A549 (cell line): ENCODE results near the gene IL9. TPM values are rescaled to one million over a fixed set of nuclear protein-coding genes. Genes with fewer than 3 reads are reported as not detected.

Source experiments
- ATAC-seq, 2 experiments: fragments of 200-7000 bp in 1 of 2; fragments of >200 bp in 1 of 2; cut with Nextera tagmentation in 1 of 2; cut with Tn5 transposase in 1 of 2; 3 replicates each; pipeline versions ENCODE4 v1.8.0 to v1.9.1; 2018 to 2020; ENCODE audit warnings: mild to moderate bottlenecking in 1 of 2, moderate library complexity in 1 of 2
- CTCF ChIA-PET: fragments of 300-600 bp; sonication (Branson Sonifier 250); formaldehyde crosslinking; extraction: SDS; loops from one replicate; lab custom pipeline; 2021; ENCODE audit warnings: antibody characterized with exemption, inconsistent platforms; lab: Yijun Ruan, JAX
- POLR2A ChIA-PET: fragments of 350-600 bp; formaldehyde crosslinking; extraction: SDS; loops from one replicate; lab custom pipeline; 2021; ENCODE audit warnings: antibody characterized with exemption, inconsistent platforms; lab: Yijun Ruan, JAX
- DNase-seq, 2 experiments: peaks; one replicate each; pipeline versions ENCODE4 v3.0.0 to v3.0.0-alpha.2; 2011 to 2016; ENCODE audit warnings: low read depth in 1 of 2, low spot score in 1 of 2
- FAIRE-seq: peaks from 2 replicates; lab custom pipeline; 2011; peaks lifted over from hg19 to GRCh38; lab: Jason Lieb, UNC
- H3K27ac ChIP-seq, 2 experiments: fragments of >200 bp; sonication (Bioruptor Twin); formaldehyde crosslinking; 3 replicates each; pipeline ENCODE4 v1.5.1; 2016 to 2017
- H3K4me1 ChIP-seq: fragments of >200 bp; sonication (Bioruptor Twin); formaldehyde crosslinking; 3 replicates; pipeline ENCODE4 v1.6.1; 2016
- H3K4me2 ChIP-seq: fragments of >200 bp; sonication (Bioruptor Twin); formaldehyde crosslinking; 3 replicates; pipeline ENCODE4 v1.6.1; 2016
- H3K4me3 ChIP-seq: fragments of >200 bp; sonication (Bioruptor Twin); formaldehyde crosslinking; 3 replicates; pipeline ENCODE4 v1.5.1; 2016
- H3K9me3 ChIP-seq: fragments of >200 bp; sonication (Bioruptor Twin); formaldehyde crosslinking; 3 replicates; pipeline ENCODE4 v1.6.1; 2016
- CBX8 ChIP-seq: fragments of 200-600 bp; sonication (generic); IDR thresholded peaks from 2 replicates; pipeline ENCODE4 v1.6.1; 2016
- CHD4 ChIP-seq: fragments of 200-600 bp; sonication (generic); IDR thresholded peaks from 2 replicates; pipeline ENCODE4 v1.6.1; 2016; ENCODE audit warnings: antibody characterized with exemption, mild to moderate bottlenecking, borderline replicate concordance
- FOSB ChIP-seq: fragments of 250-450 bp; sonication (Bioruptor Pico); IDR thresholded peaks from 2 replicates; pipeline ENCODE4 v1.5.0; 2020; ENCODE audit warnings: mild to moderate bottlenecking, moderate library complexity
- FOXS1 ChIP-seq: fragments of 250-450 bp; sonication (Bioruptor Pico); IDR thresholded peaks from 2 replicates; pipeline ENCODE4 v1.5.0; 2020; ENCODE audit warnings: mild to moderate bottlenecking, moderate library complexity
- GATA3 ChIP-seq: IDR thresholded peaks from 2 replicates; pipeline ENCODE4 v1.6.1; 2012; ENCODE audit warnings: borderline replicate concordance
- HEYL ChIP-seq: fragments of 250-450 bp; sonication (Bioruptor Pico); IDR thresholded peaks from 2 replicates; pipeline ENCODE4 v1.8.0; 2021; ENCODE audit warnings: mild to moderate bottlenecking, moderate library complexity
- KDM1A ChIP-seq: fragments of 200-600 bp; sonication (generic); IDR thresholded peaks from 2 replicates; pipeline ENCODE4 v1.6.1; 2016; ENCODE audit warnings: low read depth, mild to moderate bottlenecking
- MAFK ChIP-seq: fragments of 450-650 bp; IDR thresholded peaks from 2 replicates; pipeline ENCODE4 v1.6.1; 2014; ENCODE audit not compliant: partially characterized antibody
- MAZ ChIP-seq: fragments of 150-350 bp; IDR thresholded peaks from 2 replicates; pipeline ENCODE4 v1.6.1; 2014; ENCODE audit warnings: antibody characterized with exemption, low read depth, low read length, borderline replicate concordance
- MYC ChIP-seq: IDR thresholded peaks from 2 replicates; pipeline ENCODE4 v1.6.1; 2012; ENCODE audit warnings: mild to moderate bottlenecking, inconsistent platforms, low read length, improper control_type of control experiment, borderline replicate concordance
- NFE2L2 ChIP-seq: fragments of 150-350 bp; conservative IDR thresholded peaks from 2 replicates; pipeline ENCODE4 v1.6.1; 2014; ENCODE audit warnings: low read length
- RARB ChIP-seq: fragments of 250-450 bp; sonication (Bioruptor Pico); IDR thresholded peaks from 2 replicates; pipeline ENCODE4 v1.8.0; 2021; ENCODE audit warnings: mild to moderate bottlenecking, moderate library complexity
- RNF2 ChIP-seq: fragments of 200-600 bp; sonication (generic); IDR thresholded peaks from 2 replicates; pipeline ENCODE4 v1.6.1; 2016; ENCODE audit warnings: low read depth, mild to moderate bottlenecking, antibody characterized with exemption, moderate library complexity, borderline replicate concordance
- TFCP2L1 ChIP-seq: fragments of 250-450 bp; sonication (Bioruptor Pico); IDR thresholded peaks from 2 replicates; pipeline ENCODE4 v1.5.0; 2021; ENCODE audit warnings: mild to moderate bottlenecking
- TP53 ChIP-seq: fragments of 250-450 bp; sonication (Bioruptor Pico); IDR thresholded peaks from 2 replicates; pipeline ENCODE4 v1.5.0; 2021; ENCODE audit warnings: mild to moderate bottlenecking, moderate library complexity
- ZFP36 ChIP-seq: fragments of 450-650 bp; IDR thresholded peaks from 2 replicates; pipeline ENCODE4 v1.6.1; 2014; ENCODE audit warnings: borderline replicate concordance; ENCODE audit not compliant: partially characterized antibody
- ZSCAN20 ChIP-seq: fragments of 250-450 bp; sonication (Bioruptor Pico); IDR thresholded peaks from 2 replicates; pipeline ENCODE4 v1.8.0; 2022; ENCODE audit warnings: mild to moderate bottlenecking, moderate library complexity
- WGBS: methylation state at CpG from one replicate; pipeline ENCODE4 v1.1.6; 2017; ENCODE audit errors: missing lambda C conversion rate; 5-methylcytosine and 5-hydroxymethylcytosine counted together
- polyA plus RNA-seq, 4 experiments: library from polyadenylated mRNA; depleted of rRNA in 3 of 4; stranded (reverse); fragments of >200 nt; fragmentation: RNase III in 1 of 4; extraction: RNeasy Plus Mini Kit Qiagen cat#74134 plus additional on column Dnase treatment in 1 of 4; gene quantifications; 2 replicates in 3 of 4; 3 replicates in 1 of 4; pipeline ENCODE4 v1.2.3, GENCODE V29; 2011 to 2017
- TF ChIP-seq, protein P1 (sequence below): fragments of 200-600 bp; sonication (generic); IDR thresholded peaks from 2 replicates; pipeline ENCODE4 v1.6.1; 2016; ENCODE audit warnings: antibody characterized with exemption, mild to moderate bottlenecking, moderate library complexity
- TF ChIP-seq, protein P2 (sequence below): fragments of >200 bp; sonication (Bioruptor Twin); formaldehyde crosslinking; IDR thresholded peaks from 2 replicates; pipeline ENCODE4 v1.6.1; 2016
- TF ChIP-seq, protein P3 (sequence below): fragments of 150-350 bp; IDR thresholded peaks from 2 replicates; pipeline ENCODE4 v1.6.1; 2014; ENCODE audit warnings: low read depth, mild to moderate bottlenecking, low read length
- TF ChIP-seq, protein P4 (sequence below): fragments of >200 bp; sonication (Bioruptor Twin); formaldehyde crosslinking; IDR thresholded peaks from 3 replicates; pipeline ENCODE4 v1.5.1; 2016
- TF ChIP-seq, protein P5 (sequence below): IDR thresholded peaks from 2 replicates; pipeline ENCODE4 v1.6.1; 2012

IL9 gene
- polyA plus RNA-seq, 2 of the 4 experiments (the other 2 are of a cell fraction), result not detected

DNA sequence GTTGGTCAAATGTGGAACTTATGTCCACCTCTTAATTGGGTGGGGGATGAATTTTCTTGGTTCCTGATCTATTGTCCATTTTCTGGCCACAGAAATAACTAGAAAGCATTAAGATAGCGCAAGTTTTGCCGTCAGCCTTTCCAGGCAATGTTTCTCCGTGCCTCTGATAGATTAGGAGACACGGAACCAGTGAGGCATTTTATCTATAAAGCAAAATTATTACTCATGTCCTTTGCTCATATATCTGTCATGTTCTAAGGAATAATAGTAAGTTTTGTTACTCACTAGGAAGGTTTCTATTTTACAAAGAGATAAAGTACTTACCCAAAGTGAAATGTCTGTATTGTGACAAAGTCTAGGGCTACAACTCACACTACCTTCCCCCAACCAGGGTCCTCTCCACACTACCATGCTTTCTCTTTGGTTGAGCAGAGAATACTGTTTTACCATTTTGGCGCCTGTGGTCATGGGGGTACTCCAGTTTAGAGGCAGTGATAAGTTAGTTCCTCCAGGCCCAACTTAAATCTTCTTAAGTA, 19.9 kb upstream of the IL9 start (continued):
- TF ChIP-seq, protein P1, sequence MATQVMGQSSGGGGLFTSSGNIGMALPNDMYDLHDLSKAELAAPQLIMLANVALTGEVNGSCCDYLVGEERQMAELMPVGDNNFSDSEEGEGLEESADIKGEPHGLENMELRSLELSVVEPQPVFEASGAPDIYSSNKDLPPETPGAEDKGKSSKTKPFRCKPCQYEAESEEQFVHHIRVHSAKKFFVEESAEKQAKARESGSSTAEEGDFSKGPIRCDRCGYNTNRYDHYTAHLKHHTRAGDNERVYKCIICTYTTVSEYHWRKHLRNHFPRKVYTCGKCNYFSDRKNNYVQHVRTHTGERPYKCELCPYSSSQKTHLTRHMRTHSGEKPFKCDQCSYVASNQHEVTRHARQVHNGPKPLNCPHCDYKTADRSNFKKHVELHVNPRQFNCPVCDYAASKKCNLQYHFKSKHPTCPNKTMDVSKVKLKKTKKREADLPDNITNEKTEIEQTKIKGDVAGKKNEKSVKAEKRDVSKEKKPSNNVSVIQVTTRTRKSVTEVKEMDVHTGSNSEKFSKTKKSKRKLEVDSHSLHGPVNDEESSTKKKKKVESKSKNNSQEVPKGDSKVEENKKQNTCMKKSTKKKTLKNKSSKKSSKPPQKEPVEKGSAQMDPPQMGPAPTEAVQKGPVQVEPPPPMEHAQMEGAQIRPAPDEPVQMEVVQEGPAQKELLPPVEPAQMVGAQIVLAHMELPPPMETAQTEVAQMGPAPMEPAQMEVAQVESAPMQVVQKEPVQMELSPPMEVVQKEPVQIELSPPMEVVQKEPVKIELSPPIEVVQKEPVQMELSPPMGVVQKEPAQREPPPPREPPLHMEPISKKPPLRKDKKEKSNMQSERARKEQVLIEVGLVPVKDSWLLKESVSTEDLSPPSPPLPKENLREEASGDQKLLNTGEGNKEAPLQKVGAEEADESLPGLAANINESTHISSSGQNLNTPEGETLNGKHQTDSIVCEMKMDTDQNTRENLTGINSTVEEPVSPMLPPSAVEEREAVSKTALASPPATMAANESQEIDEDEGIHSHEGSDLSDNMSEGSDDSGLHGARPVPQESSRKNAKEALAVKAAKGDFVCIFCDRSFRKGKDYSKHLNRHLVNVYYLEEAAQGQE, result no peak
- no peak for TF ChIP-seq RARB (CRISPR knock-in tag)

DNA sequence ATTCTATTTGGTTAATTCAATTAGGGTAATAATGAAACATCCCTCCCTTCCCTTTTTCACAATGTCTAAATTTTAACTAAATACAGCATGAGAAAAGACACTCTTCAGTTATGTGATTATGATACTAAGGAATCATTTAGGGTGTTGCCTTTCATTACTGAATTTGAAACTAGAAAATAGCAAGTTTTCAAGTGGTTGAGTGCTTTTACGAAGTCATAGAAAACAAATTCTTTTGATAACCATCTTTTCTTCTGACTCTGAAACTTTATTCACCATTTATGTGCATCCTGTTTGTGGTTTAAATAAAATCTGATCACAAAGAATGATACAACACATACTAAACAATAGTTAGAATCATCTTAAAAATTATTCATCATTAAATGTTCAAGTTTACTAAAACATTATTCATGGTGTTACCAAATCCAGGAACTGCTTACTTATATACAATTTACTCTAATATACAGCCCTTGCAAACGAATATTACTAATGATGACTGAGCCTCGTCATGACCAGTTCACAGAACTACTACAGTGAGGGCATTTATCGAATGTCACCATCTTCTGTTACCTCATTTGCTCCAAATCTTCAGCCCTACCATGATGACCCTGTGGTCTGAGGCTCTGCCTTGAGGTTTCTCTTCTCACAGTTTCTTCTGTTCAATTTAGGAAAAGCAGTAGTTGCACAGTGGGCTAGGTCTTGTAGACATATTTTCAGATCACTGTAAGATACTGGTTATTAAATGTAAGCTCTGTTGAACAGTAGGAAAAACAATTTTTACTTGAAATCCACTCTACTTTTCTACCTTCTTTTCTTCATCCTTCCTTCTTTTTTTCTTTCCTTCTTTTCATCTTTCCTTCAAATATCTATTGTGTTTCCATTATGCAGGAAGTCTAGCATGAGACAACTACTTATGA, 18.3 kb upstream of the IL9 start:
- CTCF ChIA-PET, result interaction anchor here (1.0 kb wide), 2 partner anchors 17 to 26 kb away, joined by 4 to 5 read pairs; no protein-coding TSS in a partner anchor
- no peaks in the 10 kb centered on the region for H3K4me1 ChIP-seq
- H3K9me3 ChIP-seq, result 0 out of 3 replicates have a peak, but pooled peaks cover 2% of the 10 kb centered on the region
- FAIRE-seq (peak; percentile 61), DNase-seq (no peak)
- H3K4me3 ChIP-seq, result no peak overlapping the region
- TF ChIP-seq FOXS1 (CRISPR knock-in tag), result no peak
- peak; percentile 99 for TF ChIP-seq CBX8
- no peak for TF ChIP-seq FOSB (CRISPR knock-in tag)
- TF ChIP-seq NFE2L2, result no peak
- TF ChIP-seq RNF2, result peak; percentile 99
- no peak for TF ChIP-seq MAZ
- no peak for TF ChIP-seq MAFK
- TF ChIP-seq GATA3, result no peak
- no peak for TF ChIP-seq MYC
- TF ChIP-seq ZSCAN20, result no peak
- TF ChIP-seq ZFP36, result peak; percentile 76
- no peak for TF ChIP-seq HEYL (CRISPR knock-in tag)
- TF ChIP-seq, all 56 proteins: peak for 3
- Histone ChIP-seq H3K27ac (no peak overlapping the region), H3K4me2 (no peak overlapping the region)
- no peak for ATAC-seq
- POLR2A ChIA-PET, result interaction anchor here (1.0 kb wide), 1 partner anchor 220 kb away, joined by 3 read pairs; no protein-coding TSS in a partner anchor
- 4% methylated on average over 4 of the region's 4 CpGs for WGBS

DNA sequence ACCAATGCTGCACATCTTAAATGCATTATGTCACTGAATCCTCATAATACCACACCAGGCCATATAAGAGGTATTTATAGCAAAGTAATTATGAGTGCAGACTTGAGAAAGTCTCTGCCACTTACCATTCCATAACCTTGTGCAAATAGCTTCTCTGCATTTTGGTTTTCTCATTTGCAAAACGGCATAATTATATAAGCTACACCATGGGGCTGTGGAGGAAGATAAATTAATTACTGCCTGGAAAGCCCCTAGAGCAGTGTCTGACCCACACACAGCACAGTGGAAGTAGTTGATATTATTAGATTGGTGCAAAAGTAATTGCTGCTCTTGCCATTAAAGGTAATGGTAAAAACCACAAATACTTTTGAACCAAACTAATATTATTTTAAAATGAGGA, 9.5 kb upstream of the IL9 start:
- ChIA-PET POLR2A (no interaction called here), CTCF (interaction anchor here (0.8 to 1.0 kb wide), 3 partner anchors 13 to 307 kb away, joined by 3 to 6 read pairs (median 4); no protein-coding TSS in a partner anchor)
- Histone ChIP-seq H3K4me2 (no peak overlapping the region), H3K4me3 (no peak overlapping the region), H3K27ac (no peak overlapping the region), H3K4me1 (no peaks in the 10 kb centered on the region), H3K9me3 (peaks cover 11% of the 10 kb centered on the region; the same call in 1 of the 3 replicates)
- 6% methylated on average over 1 of the region's 1 CpG for WGBS
- FAIRE-seq (no peak), DNase-seq (no peak), ATAC-seq (no peak)
- no peak for TF ChIP-seq TFCP2L1
- TF ChIP-seq, protein P2, sequence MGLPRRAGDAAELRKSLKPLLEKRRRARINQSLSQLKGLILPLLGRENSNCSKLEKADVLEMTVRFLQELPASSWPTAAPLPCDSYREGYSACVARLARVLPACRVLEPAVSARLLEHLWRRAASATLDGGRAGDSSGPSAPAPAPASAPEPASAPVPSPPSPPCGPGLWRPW, result no peak
- TF ChIP-seq, protein P3, sequence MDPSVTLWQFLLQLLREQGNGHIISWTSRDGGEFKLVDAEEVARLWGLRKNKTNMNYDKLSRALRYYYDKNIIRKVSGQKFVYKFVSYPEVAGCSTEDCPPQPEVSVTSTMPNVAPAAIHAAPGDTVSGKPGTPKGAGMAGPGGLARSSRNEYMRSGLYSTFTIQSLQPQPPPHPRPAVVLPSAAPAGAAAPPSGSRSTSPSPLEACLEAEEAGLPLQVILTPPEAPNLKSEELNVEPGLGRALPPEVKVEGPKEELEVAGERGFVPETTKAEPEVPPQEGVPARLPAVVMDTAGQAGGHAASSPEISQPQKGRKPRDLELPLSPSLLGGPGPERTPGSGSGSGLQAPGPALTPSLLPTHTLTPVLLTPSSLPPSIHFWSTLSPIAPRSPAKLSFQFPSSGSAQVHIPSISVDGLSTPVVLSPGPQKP, result no peak
- TF ChIP-seq, protein P4, sequence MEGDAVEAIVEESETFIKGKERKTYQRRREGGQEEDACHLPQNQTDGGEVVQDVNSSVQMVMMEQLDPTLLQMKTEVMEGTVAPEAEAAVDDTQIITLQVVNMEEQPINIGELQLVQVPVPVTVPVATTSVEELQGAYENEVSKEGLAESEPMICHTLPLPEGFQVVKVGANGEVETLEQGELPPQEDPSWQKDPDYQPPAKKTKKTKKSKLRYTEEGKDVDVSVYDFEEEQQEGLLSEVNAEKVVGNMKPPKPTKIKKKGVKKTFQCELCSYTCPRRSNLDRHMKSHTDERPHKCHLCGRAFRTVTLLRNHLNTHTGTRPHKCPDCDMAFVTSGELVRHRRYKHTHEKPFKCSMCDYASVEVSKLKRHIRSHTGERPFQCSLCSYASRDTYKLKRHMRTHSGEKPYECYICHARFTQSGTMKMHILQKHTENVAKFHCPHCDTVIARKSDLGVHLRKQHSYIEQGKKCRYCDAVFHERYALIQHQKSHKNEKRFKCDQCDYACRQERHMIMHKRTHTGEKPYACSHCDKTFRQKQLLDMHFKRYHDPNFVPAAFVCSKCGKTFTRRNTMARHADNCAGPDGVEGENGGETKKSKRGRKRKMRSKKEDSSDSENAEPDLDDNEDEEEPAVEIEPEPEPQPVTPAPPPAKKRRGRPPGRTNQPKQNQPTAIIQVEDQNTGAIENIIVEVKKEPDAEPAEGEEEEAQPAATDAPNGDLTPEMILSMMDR, result no peak
- no peak for TF ChIP-seq GATA3
- no peak for TF ChIP-seq CHD4
- no peak for TF ChIP-seq HEYL (CRISPR knock-in tag)
- no peak for TF ChIP-seq TP53 (CRISPR knock-in tag)
- TF ChIP-seq KDM1A, result no peak
- no peak for TF ChIP-seq FOXS1 (CRISPR knock-in tag)
- TF ChIP-seq, protein P5, sequence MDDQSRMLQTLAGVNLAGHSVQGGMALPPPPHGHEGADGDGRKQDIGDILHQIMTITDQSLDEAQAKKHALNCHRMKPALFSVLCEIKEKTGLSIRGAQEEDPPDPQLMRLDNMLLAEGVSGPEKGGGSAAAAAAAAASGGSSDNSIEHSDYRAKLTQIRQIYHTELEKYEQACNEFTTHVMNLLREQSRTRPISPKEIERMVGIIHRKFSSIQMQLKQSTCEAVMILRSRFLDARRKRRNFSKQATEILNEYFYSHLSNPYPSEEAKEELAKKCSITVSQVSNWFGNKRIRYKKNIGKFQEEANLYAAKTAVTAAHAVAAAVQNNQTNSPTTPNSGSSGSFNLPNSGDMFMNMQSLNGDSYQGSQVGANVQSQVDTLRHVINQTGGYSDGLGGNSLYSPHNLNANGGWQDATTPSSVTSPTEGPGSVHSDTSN, result no peak
